ENCODE measurements around the gene GNLY.

Gene GNLY

DNA sequence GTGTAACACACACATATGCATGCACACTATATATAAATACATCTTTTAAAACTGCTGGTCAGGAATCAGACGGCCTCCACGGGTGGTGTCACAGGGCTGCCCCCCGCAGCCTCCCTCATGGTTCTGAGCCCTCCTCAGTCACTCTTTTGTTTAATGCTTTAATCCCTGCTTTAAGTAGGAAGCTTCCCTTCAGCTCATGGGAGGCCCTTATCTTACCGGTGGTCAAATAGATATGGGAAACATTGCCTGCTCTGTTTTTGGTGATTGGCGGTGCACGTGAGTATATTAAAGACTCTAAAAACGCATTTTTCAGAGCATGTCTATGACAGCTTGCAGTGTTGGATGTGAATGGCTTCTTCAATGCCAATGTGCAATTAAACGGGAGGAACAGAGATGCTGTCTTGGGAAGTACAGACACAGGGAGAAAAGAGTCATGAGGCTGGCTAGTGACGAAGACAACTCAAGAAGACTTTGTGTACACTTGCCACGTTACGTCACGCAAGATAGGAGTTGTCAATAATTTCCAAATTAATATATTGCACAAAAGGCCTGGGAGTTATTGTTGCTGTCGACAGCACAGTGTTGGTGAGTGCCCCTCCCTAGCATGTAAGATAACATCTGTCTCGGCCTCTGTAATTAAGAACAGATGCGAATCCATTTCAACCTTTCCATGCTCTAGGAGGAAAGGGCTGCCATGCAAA is 23.3 kb downstream of the GNLY start:
- Histone ChIP-seq H3K9ac (ENCODE audit: insufficient read length, low read depth) (no peak overlapping the region), H3K36me3 (ENCODE audit: insufficient read depth, insufficient read length, low read length) (no peaks in the 10 kb centered on the region), H3K4me3 (ENCODE audit: insufficient read length, low read depth) (no peak overlapping the region), H3K4me1 (ENCODE audit: insufficient read depth, insufficient read length) (no peaks in the 10 kb centered on the region), H3K27me3 (ENCODE audit: insufficient read depth, insufficient read length) (no peaks in the 10 kb centered on the region), H3K9me3 (ENCODE audit: insufficient read depth, low read length) (0 out of 2 replicates have a peak, but pooled peaks cover 5% of the 10 kb centered on the region)
- TF ChIP-seq SUZ12 (IDR thresholded peaks at IDR 0.05; ENCODE audit: extremely low read depth, insufficient read depth, insufficient read length), result no peak
- DNase-seq (ENCODE audit: low read depth, low spot score), result no peak

DNA sequence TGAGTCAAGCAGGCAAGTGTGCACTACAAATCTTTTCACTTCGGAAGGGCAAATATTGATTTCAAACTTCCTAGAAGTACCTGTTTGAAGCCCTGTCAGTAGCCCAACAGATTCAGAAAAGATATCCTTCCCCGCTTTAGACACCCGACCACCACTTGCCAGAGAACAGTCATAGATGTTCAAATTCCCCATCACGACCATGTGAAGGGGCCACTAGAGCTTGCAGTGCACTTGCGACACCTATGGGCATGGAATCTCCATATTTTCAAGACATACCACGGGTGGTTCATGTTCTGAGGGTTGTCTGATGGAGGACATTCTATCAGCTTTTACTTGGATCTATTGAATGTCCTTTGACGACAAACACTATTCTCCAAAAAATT is 23.8 kb downstream of the GNLY start:
- no peaks in the 10 kb centered on the region for H3K36me3 ChIP-seq (ENCODE audit: insufficient read depth, insufficient read length, low read length)
- H3K4me1 ChIP-seq (ENCODE audit: insufficient read depth, insufficient read length), result no peaks in the 10 kb centered on the region
- no peaks in the 10 kb centered on the region for H3K27me3 ChIP-seq (ENCODE audit: insufficient read depth, insufficient read length)
- DNase-seq (ENCODE audit: low read depth, low spot score), result no peak
- H3K9ac ChIP-seq (ENCODE audit: insufficient read length, low read depth), result no peak overlapping the region
- 0 out of 2 replicates have a peak, but pooled peaks cover 5% of the 10 kb centered on the region for H3K9me3 ChIP-seq (ENCODE audit: insufficient read depth, low read length)
- no peak overlapping the region for H3K4me3 ChIP-seq (ENCODE audit: insufficient read length, low read depth)
- no peak for TF ChIP-seq YY1 (IDR thresholded peaks at IDR 0.05; ENCODE audit: insufficient read depth, insufficient read length)

GRCh38 chr2:85718885-85719492 is 24.8 kb downstream of the GNLY start:
- H3K36me3 ChIP-seq (ENCODE audit: insufficient read depth, insufficient read length, low read length), result no peaks in the 10 kb centered on the region
- H3K9ac ChIP-seq (ENCODE audit: insufficient read length, low read depth), result no peak overlapping the region
- TF ChIP-seq YY1 (IDR thresholded peaks at IDR 0.05; ENCODE audit: insufficient read depth, insufficient read length) (no peak), SUZ12 (IDR thresholded peaks at IDR 0.05; ENCODE audit: extremely low read depth, insufficient read depth, insufficient read length) (no peak), ZNF274 (IDR thresholded peaks at IDR 0.05; ENCODE audit: low read depth, low read length) (no peak)
- no peak for DNase-seq (ENCODE audit: low read depth, low spot score)
- no peaks in the 10 kb centered on the region for H3K4me1 ChIP-seq (ENCODE audit: insufficient read depth, insufficient read length)
- H3K9me3 ChIP-seq (ENCODE audit: insufficient read depth, low read length), result 0 out of 2 replicates have a peak, but pooled peaks cover 5% of the 10 kb centered on the region
- H3K27me3 ChIP-seq (ENCODE audit: insufficient read depth, insufficient read length), result no peaks in the 10 kb centered on the region
- no peak overlapping the region for H3K4me3 ChIP-seq (ENCODE audit: insufficient read length, low read depth)

DNA sequence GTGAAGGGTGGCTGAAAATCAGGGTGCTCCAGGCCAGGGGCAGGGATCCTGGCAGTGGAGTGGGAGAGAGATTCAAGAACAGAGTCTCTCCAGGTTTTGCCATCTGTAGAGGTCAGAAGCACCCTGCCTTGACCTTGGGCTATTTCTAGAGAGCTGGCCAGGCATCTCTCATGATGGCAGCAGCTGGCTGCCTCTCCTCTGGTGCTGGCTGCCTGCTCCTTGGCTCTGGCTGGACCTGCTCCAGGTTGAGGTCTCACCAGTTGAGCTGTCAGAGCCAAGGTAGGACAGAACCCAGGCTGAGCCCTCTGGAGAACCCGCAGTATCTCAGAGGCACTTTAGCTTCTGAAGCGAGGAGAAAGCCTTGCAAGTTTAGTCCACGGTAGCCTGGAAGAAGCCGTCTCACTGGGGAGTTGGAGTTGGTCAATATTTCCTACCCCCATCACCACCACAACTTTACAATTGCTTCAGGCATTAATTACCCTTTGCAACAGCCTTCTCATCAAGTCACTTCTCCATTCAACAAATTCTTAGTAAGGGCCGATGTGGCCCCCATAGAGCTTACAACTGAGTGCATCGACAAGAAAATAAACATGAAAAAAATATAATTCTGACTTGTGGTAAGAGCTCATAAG is 25.6 kb downstream of the GNLY start:
- DNase-seq (ENCODE audit: low read depth, low spot score), result no peak
- Histone ChIP-seq H3K36me3 (ENCODE audit: insufficient read depth, insufficient read length, low read length) (no peaks in the 10 kb centered on the region), H3K9me3 (ENCODE audit: insufficient read depth, low read length) (0 out of 2 replicates have a peak, but pooled peaks cover 5% of the 10 kb centered on the region), H3K9ac (ENCODE audit: insufficient read length, low read depth) (no peak overlapping the region), H3K27me3 (ENCODE audit: insufficient read depth, insufficient read length) (no peaks in the 10 kb centered on the region), H3K4me1 (ENCODE audit: insufficient read depth, insufficient read length) (peaks cover 2% of the 10 kb centered on the region), H3K4me3 (ENCODE audit: insufficient read length, low read depth) (no peak overlapping the region)
- no peak for TF ChIP-seq YY1 (IDR thresholded peaks at IDR 0.05; ENCODE audit: insufficient read depth, insufficient read length)
- TF ChIP-seq ZNF274 (IDR thresholded peaks at IDR 0.05; ENCODE audit: low read depth, low read length), result no peak
- TF ChIP-seq SUZ12 (IDR thresholded peaks at IDR 0.05; ENCODE audit: extremely low read depth, insufficient read depth, insufficient read length), result no peak

GRCh38 chr2:85720533-85720932 is 26.4 kb downstream of the GNLY start:
- no peak overlapping the region for H3K9ac ChIP-seq (ENCODE audit: insufficient read length, low read depth)
- no peak for DNase-seq (ENCODE audit: low read depth, low spot score)
- H3K27me3 ChIP-seq (ENCODE audit: insufficient read depth, insufficient read length), result no peaks in the 10 kb centered on the region
- peaks cover 2% of the 10 kb centered on the region for H3K4me1 ChIP-seq (ENCODE audit: insufficient read depth, insufficient read length)
- 0 out of 2 replicates have a peak, but pooled peaks cover 5% of the 10 kb centered on the region for H3K9me3 ChIP-seq (ENCODE audit: insufficient read depth, low read length)
- H3K4me3 ChIP-seq (ENCODE audit: insufficient read length, low read depth), result no peak overlapping the region
- no peaks in the 10 kb centered on the region for H3K36me3 ChIP-seq (ENCODE audit: insufficient read depth, insufficient read length, low read length)
- TF ChIP-seq ZNF274 (IDR thresholded peaks at IDR 0.05; ENCODE audit: low read depth, low read length), result no peak
- no peak for TF ChIP-seq YY1 (IDR thresholded peaks at IDR 0.05; ENCODE audit: insufficient read depth, insufficient read length)
- no peak for TF ChIP-seq SUZ12 (IDR thresholded peaks at IDR 0.05; ENCODE audit: extremely low read depth, insufficient read depth, insufficient read length)

GRCh38 chr2:85721641-85722040 is 27.5 kb downstream of the GNLY start:
- no peaks in the 10 kb centered on the region for H3K27me3 ChIP-seq (ENCODE audit: insufficient read depth, insufficient read length)
- H3K4me1 ChIP-seq (ENCODE audit: insufficient read depth, insufficient read length), result peaks cover 2% of the 10 kb centered on the region
- H3K9ac ChIP-seq (ENCODE audit: insufficient read length, low read depth), result no peak overlapping the region
- DNase-seq (ENCODE audit: low read depth, low spot score), result no peak
- 0 out of 2 replicates have a peak, but pooled peaks cover 5% of the 10 kb centered on the region for H3K9me3 ChIP-seq (ENCODE audit: insufficient read depth, low read length)
- no peak for TF ChIP-seq YY1 (IDR thresholded peaks at IDR 0.05; ENCODE audit: insufficient read depth, insufficient read length)
- no peak for TF ChIP-seq SUZ12 (IDR thresholded peaks at IDR 0.05; ENCODE audit: extremely low read depth, insufficient read depth, insufficient read length)
- no peak for TF ChIP-seq ZNF274 (IDR thresholded peaks at IDR 0.05; ENCODE audit: low read depth, low read length)
- no peak overlapping the region for H3K4me3 ChIP-seq (ENCODE audit: insufficient read length, low read depth)
- H3K36me3 ChIP-seq (ENCODE audit: insufficient read depth, insufficient read length, low read length), result no peaks in the 10 kb centered on the region

- DNase-seq (ENCODE audit: low read depth, low spot score), result no peak
- Histone ChIP-seq H3K4me1 (ENCODE audit: insufficient read depth, insufficient read length) (peaks cover 2% of the 10 kb centered on the region), H3K9me3 (ENCODE audit: insufficient read depth, low read length) (0 out of 2 replicates have a peak, but pooled peaks cover 5% of the 10 kb centered on the region), H3K36me3 (ENCODE audit: insufficient read depth, insufficient read length, low read length) (no peaks in the 10 kb centered on the region), H3K4me3 (ENCODE audit: insufficient read length, low read depth) (no peak overlapping the region), H3K9ac (ENCODE audit: insufficient read length, low read depth) (no peak overlapping the region), H3K27me3 (ENCODE audit: insufficient read depth, insufficient read length) (no peaks in the 10 kb centered on the region)
- no peak for TF ChIP-seq YY1 (IDR thresholded peaks at IDR 0.05; ENCODE audit: insufficient read depth, insufficient read length)
- TF ChIP-seq ZNF274 (IDR thresholded peaks at IDR 0.05; ENCODE audit: low read depth, low read length), result no peak
- TF ChIP-seq SUZ12 (IDR thresholded peaks at IDR 0.05; ENCODE audit: extremely low read depth, insufficient read depth, insufficient read length), result no peak
Measured at GRCh38 chr2:85722519-85722918, 28.4 kb downstream of the GNLY start.

Measured in NT2/D1 (cell line).